T-helper 1 cell treated with Interleukin-12 subunit alpha and Interleukin-12 subunit beta and Interleukin-4 antibody, amounts not matched to agents 30 ng/mL and 1 ng/mL, for 36 hours (primary cell): Measurements from ENCODE around the gene EIF4E2. TPM values are rescaled to one million over a fixed set of nuclear protein-coding genes. Genes with fewer than 3 reads are reported as not detected.

Experiments
- intact Hi-C: fragments of 100-400 bp; cut with micrococcal nuclease; formaldehyde crosslinking; loops from one replicate; pipeline ENCODE4 v1.15.1; 2024
- total RNA-seq: library from RNA; stranded (reverse); gene quantifications from 2 replicates; pipeline ENCODE4 v1.2.3, GENCODE V29; 2022

Gene EIF4E2
- total RNA-seq, 1 donor from 2014 or later: 88.7 TPM

DNA sequence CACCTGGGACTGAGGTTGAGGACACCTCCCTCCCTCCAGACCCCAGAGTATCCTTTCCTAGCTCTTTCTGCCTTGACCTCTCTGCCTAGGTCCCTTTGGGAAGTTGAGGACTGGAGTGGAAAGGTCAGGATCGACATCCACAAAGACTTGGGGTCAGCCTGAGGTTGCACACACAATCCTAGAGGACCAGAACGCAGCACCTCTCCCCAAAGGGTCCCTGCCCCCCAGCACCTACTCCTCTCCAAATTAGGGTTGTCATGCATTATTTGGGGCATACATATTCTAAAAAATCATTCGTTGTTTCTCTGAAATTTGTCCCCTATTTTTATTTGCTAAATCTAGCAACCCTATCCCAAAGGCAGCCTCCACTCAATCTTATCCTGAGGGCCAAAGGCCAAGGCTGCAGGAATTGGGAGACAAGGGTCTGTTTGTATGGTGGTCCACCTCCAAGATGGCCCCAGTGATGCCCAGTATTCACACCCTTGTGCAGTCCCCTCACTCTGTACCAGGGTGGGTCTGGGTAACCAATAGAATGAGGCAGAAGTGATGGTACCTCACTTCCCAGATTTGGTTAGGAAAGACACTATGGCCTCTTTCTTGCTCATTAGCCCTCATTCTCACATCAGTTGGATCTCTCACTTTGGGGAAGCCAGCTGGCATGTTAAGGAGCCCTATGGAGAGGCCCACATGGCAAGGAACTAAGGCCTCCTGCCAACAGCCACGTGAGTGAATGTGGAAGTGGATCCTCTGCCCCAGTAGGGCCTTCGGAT is 14.5 kb upstream of the EIF4E2 start:
- intact Hi-C loops: no loop called here

- intact Hi-C loops: no loop called here
Observed at GRCh38 chr2:232537079-232537478, 13.4 kb upstream of the EIF4E2 start.

DNA sequence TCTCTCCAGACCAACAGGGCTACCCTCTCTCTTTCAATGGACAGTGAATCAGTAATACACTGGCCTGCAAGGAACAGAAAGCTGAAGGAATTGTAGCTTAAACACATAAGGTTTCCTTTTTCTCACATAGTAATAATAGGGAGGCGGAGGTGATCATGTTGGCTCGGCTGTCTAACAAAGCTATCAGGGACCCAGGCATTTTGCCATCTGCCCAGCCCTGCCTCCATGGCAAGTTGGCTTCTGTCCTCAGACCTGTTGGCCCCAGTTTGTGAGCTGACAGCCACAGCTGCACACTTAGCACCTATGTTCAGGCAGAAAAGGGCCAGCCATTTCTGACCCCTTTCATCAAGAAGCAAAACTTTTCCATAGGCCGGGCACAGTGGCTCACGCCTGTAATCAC is 13.0 kb upstream of the EIF4E2 start:
- intact Hi-C loops: no loop called here

DNA sequence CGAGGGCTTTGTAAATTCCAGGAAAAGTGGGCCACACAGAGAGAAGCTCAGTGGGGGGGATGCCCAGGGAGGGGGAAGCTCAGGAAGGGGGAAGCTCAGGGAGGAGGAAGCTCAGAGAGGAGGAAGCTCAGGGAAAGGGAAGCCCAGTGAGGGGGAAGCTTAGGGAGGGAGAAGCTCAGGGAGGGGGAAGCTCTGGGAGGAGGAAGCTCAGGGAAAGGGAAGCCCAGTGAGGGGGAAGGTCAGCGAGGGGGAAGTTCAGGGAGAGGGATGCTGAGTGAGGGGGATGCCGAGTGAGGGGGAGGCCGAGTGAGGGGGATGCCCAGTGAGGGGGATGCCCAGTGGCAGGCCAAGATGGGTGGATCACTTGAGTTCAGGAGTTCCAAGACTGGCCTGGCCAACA is 11.8 kb upstream of the EIF4E2 start:
- intact Hi-C loops: no loop called here

GRCh38 chr2:232539298-232540231 is 10.9 kb upstream of the EIF4E2 start, which contains the start of gene CHRNG:
Gene CHRNG (plus strand): TSS chr2:232539692. CDS start chr2:232539748, 56 bp downstream.
- intact Hi-C loops: no loop called here

DNA sequence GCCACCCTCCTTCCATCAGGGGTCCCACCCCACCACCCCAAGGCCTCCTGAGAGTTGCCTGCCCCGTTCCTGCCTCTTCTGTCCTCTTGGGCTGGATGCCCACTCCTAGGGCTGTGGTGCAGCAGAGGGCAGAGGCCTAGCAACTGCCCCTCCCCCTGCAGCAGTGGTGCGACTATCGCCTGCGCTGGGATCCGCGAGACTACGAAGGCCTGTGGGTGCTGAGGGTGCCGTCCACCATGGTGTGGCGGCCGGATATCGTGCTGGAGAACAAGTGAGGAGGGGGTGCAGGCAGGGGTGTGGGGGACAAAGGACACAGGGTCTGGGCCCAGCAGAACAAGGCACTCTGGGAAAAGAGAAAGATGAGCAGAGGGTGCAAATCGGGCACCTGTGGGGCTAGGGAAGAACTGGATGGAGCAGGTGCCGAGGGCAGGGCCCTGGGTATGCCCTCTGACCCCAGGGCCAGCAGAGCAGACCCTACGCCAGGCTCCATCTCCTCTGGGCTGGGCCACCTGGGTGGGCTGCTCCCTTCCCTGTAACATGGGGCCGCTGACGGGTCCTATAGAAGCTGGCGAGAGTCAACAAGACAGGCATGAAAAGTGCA is 9.9 kb upstream of the EIF4E2 start:
- intact Hi-C loops: no loop called here

DNA sequence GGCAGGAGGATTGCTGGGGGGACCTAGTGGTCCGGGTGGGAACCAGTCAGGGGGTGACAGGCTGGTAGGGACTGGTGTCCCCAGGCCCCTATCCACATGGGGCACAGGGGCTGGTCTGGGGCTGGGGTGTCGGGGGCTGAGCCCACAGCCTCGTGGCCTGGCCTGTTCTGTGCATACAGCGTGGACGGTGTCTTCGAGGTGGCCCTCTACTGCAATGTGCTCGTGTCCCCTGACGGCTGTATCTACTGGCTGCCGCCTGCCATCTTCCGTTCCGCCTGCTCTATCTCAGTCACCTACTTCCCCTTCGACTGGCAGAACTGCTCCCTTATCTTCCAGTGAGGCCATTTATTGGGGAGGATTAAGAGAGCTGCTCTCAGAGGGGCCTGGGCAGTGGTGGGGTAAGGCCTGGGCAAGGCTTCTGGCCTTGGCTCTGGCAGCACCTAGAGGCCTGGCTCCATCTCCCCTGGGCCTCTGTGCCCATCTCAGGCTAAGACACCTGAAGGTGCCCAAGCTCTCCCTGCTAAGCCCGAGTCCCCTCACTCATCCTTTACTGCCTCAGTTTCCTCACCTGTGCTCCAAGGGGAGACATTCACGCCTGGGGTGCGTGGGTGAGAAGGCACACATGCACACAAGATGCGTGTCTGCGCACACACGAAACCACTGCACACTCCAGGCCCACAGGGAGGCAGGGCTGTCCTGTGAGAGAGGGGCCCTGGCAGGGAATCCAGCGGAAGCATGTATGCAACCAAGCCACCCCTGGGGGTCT is 9.1 kb upstream of the EIF4E2 start:
- intact Hi-C loops: no loop called here

DNA sequence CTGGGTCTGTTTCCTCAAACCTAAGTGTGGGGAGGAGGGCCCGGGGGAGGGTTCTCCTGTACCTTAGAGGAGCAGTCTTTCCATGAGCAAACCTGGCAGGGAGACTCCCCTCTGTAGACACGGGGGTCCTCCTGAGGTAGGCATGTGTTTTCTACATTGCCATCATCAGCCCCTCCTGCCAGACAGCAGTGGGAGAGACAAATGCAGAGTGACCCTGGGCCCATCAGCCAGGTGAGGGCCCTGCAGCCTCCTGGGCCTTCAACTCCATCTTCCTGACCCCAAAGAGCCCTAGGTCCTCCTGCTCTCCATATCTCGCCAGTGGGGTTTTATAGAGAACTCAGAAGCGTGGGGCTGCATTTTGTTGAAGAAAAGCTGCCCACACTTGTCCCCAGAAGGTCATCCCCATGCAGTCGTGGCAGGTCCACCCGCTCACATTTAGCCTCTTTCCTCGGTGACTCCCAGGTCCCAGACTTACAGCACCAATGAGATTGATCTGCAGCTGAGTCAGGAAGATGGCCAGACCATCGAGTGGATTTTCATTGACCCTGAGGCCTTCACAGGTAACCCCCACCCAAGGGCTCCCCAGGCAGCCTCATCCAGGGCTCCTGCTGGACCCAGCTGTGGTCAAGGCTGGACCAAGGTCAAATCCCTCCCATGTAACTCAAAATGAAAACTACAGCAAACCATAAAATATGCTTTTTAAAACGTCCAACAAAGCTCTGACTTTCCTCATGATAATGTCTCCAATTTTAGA is 8.4 kb upstream of the EIF4E2 start:
- intact Hi-C loops: no loop called here

GRCh38 chr2:232542715-232543467 is 7.6 kb upstream of the EIF4E2 start:
- intact Hi-C loops: no loop called here

- intact Hi-C loops: no loop called here
Observed at GRCh38 chr2:232543491-232543890, 7.0 kb upstream of the EIF4E2 start.

GRCh38 chr2:232543928-232544631 is 6.4 kb upstream of the EIF4E2 start:
- intact Hi-C loops: no loop called here

DNA sequence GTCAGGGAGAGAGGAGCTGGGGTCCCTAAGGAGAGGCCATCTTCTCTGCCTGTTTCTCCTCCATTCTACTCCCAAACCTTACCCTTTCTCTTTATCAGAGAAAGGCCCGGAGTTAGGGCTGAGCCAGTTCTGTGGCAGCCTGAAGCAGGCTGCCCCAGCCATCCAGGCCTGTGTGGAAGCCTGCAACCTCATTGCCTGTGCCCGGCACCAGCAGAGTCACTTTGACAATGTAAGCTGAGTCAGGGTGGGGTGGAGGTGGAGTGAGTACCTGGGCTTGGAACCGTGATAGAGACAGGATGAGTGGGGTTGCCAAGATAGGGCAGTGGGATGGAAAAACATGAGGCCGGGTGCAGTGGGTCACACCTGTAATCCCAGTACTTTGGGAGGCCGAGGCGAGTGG is 5.8 kb upstream of the EIF4E2 start:
- intact Hi-C loops: no loop called here

DNA sequence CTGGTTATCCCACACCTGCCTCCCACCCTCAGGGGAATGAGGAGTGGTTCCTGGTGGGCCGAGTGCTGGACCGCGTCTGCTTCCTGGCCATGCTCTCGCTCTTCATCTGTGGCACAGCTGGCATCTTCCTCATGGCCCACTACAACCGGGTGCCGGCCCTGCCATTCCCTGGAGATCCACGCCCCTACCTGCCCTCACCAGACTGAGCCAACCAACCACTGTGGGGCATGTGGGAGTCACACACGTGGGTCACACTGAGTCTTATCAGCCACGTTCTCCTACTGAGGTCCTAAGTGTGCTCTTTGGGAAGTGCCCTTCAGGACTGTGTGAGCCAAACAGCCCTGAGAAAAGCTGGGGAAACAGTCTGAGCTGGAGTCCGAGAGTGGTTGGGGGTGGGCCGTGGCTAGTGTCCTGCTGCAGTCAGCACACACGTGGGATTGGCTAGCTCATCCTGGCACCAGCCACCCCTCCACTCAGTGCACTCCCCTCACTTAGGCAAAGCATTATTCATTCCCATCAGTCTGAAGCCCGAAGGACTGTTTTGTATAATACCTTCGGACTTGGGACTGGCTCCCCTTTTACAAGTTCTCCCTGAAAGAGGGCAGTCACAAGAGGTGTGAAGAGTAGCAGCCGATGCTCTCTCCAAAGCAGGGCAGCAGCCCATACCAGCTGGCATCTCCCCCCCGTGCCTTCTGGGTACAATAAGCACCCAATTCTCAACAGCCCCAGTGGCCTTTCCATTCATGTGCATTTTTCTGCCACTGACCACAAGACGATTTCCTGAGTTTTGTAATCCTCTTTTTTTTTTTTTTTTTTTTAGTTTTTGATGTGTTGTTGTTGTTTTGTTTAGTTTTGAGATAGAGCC is 4.7 kb upstream of the EIF4E2 start:
- intact Hi-C loops: no loop called here

- intact Hi-C loops: loop anchor here (2.0 kb wide), 1 partner anchor 587 kb away; the partner anchor contains the start of gene DIS3L2
Observed at GRCh38 chr2:232547991-232548390, 2.5 kb upstream of the EIF4E2 start.

GRCh38 chr2:232549655-232550353 is 685 bp upstream of the EIF4E2 start:
- intact Hi-C loops: loop anchor here (1.0 to 10.0 kb wide), 13 partner anchors 27 to 1304 kb away; partner anchors contain the start of genes ATG16L1, COPS7B, DGKD and DIS3L2

DNA sequence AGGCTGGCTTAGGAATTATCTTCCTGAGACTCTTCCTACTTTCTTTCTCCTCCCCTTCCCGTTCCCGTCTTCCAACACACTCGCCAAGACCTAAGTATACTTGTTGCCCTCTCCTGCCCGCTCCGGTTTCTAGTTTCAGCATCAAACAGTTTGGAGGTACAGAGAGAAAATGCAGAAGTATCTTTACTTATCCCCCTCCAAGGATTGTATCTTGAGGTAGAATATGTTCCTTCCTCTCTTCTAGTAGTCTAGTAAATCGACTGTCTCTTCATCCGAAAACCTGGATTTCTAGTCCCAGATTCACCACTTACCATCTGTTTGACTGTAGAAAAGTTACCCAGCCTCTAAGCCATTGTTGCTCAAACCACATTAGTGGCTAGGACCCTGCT is 755 bp downstream of the EIF4E2 start:
- intact Hi-C loops: loop anchor here (2.0 to 10.0 kb wide), 7 partner anchors 28 to 1086 kb away; partner anchors contain the start of genes ATG16L1, DGKD, GIGYF2 and NCL

GRCh38 chr2:232551776-232552175 is 1.3 kb downstream of the EIF4E2 start:
- intact Hi-C loops: loop anchor here (2.0 to 10.0 kb wide), 7 partner anchors 29 to 1087 kb away; partner anchors contain the start of genes ATG16L1, DGKD, GIGYF2 and NCL
